HL-60 (cell line): Measurements from ENCODE around the gene RTF2.

Experiments
- CTCF ChIP-seq: IDR thresholded peaks from one replicate; pipeline ENCODE4 v1.5.1; 2011; ENCODE audit warnings: low read length, control low read depth, inconsistent platforms; ENCODE audit not compliant: insufficient read depth
- POLR2AphosphoS5 ChIP-seq: IDR thresholded peaks from 2 replicates; pipeline ENCODE4 v1.6.1; 2012; ENCODE audit warnings: low read depth

GRCh38 chr20:56431471-56431870, 37.0 kb upstream of the RTF2 start:
- TF ChIP-seq CTCF (no peak), POLR2AphosphoS5 (no peak)
